Neural cell (in vitro differentiated cells): ENCODE results near the gene VPS72. TPM values are rescaled to one million over a fixed set of nuclear protein-coding genes. Genes with fewer than 3 reads are reported as not detected.
"Not testable (repeated sequence)": the region's sequence is repeated elsewhere in the genome, so short reads cannot be mapped to it uniquely, and the experiment has no call there.

Experiments
- H2AFZ ChIP-seq: fragments of 200-600, 300-800 bp; sonication (generic), shearing (Covaris generic); 2 replicates; pipeline ENCODE4 v1.6.0; 2014; ENCODE audit warnings: low read depth, mild to moderate bottlenecking, antibody characterized with exemption, low read length, moderate library complexity
- H3F3A ChIP-seq: fragments of 200-600 bp; shearing (Covaris generic); 2 replicates; pipeline ENCODE4 v1.6.1; 2016; ENCODE audit warnings: mild to moderate bottlenecking, moderate library complexity, mixed read lengths, antibody characterized with exemption, low read length; ENCODE audit not compliant: insufficient read depth, poor library complexity, severe bottlenecking
- H3K27ac ChIP-seq: fragments of 200-600, 300-800 bp; sonication (generic), shearing (Covaris generic); 2 replicates; pipeline ENCODE4 v1.5.1; 2014; ENCODE audit warnings: mild to moderate bottlenecking, low read length, moderate library complexity
- H3K27me3 ChIP-seq: fragments of 300-800, 200-600 bp; sonication (generic), shearing (Covaris generic); 2 replicates; pipeline ENCODE4 v1.6.0; 2014; ENCODE audit warnings: mild to moderate bottlenecking, low read depth, low read length, moderate library complexity; ENCODE audit not compliant: insufficient read depth
- H3K36me3 ChIP-seq: fragments of 300-800, 200-600 bp; sonication (generic), shearing (Covaris generic); 2 replicates; pipeline ENCODE4 v1.5.1; 2014; ENCODE audit warnings: mild to moderate bottlenecking, antibody characterized with exemption, low read length, moderate library complexity; ENCODE audit not compliant: insufficient read depth
- H3K4me2 ChIP-seq: fragments of 300-800, 200-600 bp; sonication (generic), shearing (Covaris generic); 2 replicates; pipeline ENCODE4 v1.6.0; 2014; ENCODE audit warnings: mild to moderate bottlenecking, low read length
- H3K4me3 ChIP-seq: fragments of 300-800, 200-600 bp; sonication (generic), shearing (Covaris generic); 2 replicates; pipeline ENCODE4 v1.5.1; 2014; ENCODE audit warnings: mild to moderate bottlenecking, low read length, moderate library complexity
- H3K79me2 ChIP-seq: fragments of 200-600 bp; shearing (Covaris generic); replicated peaks from 2 replicates; pipeline ENCODE4 v1.6.0; 2014; ENCODE audit warnings: mild to moderate bottlenecking, low read length, moderate library complexity; ENCODE audit not compliant: insufficient read depth
- H3K9ac ChIP-seq: fragments of 300-800, 200-600 bp; sonication (generic), shearing (Covaris generic); 2 replicates; pipeline ENCODE4 v1.6.1; 2016; ENCODE audit warnings: mild to moderate bottlenecking, low read length, mixed read lengths
- H3K9me2 ChIP-seq: fragments of 200-600 bp; shearing (Covaris generic); 2 replicates; pipeline ENCODE4 v1.6.1; 2016; ENCODE audit warnings: mild to moderate bottlenecking, low read length, mixed read lengths; ENCODE audit not compliant: insufficient read depth
- H3K9me3 ChIP-seq: fragments of 200-600, 300-800 bp; sonication (generic), shearing (Covaris generic); 2 replicates; pipeline ENCODE4 v1.6.1; 2016; ENCODE audit warnings: mild to moderate bottlenecking, mixed run types, low read length, moderate library complexity, mixed read lengths
- H4K20me1 ChIP-seq: fragments of 200-600 bp; shearing (Covaris generic); 2 replicates; pipeline ENCODE4 v1.6.1; 2016; ENCODE audit warnings: mild to moderate bottlenecking, mixed run types; ENCODE audit not compliant: insufficient read depth
- EP300 ChIP-seq: fragments of 450-650 bp; conservative IDR thresholded peaks from 2 replicates; pipeline ENCODE4 v1.6.1; 2014; ENCODE audit warnings: antibody characterized with exemption, mild to moderate bottlenecking, moderate library complexity; ENCODE audit not compliant: poor library complexity, severe bottlenecking
- EZH2 ChIP-seq: fragments of 200-600, 300-800 bp; shearing (Covaris generic), sonication (generic); IDR thresholded peaks from 2 replicates; pipeline ENCODE4 v1.6.1; 2014; ENCODE audit warnings: antibody characterized with exemption, low read length, borderline replicate concordance, mild to moderate bottlenecking; ENCODE audit not compliant: insufficient read depth, poor library complexity, severe bottlenecking
- MXI1 ChIP-seq: fragments of 450-650 bp; conservative IDR thresholded peaks from 2 replicates; pipeline ENCODE4 v1.6.1; 2014; ENCODE audit warnings: antibody characterized with exemption, mild to moderate bottlenecking; ENCODE audit not compliant: poor library complexity, severe bottlenecking
- POLR2AphosphoS5 ChIP-seq: IDR thresholded peaks from 2 replicates; pipeline ENCODE4 v1.6.1; 2012
- RAD21 ChIP-seq: fragments of 450-650 bp; conservative IDR thresholded peaks from 2 replicates; pipeline ENCODE4 v1.6.1; 2014; ENCODE audit warnings: antibody characterized with exemption, mild to moderate bottlenecking, moderate library complexity
- REST ChIP-seq: IDR thresholded peaks from 2 replicates; pipeline ENCODE4 v1.6.1; 2012; ENCODE audit warnings: borderline replicate concordance
- SMC3 ChIP-seq: fragments of 450-650 bp; conservative IDR thresholded peaks from 2 replicates; pipeline ENCODE4 v1.6.1; 2014; ENCODE audit warnings: antibody characterized with exemption, mild to moderate bottlenecking, moderate library complexity; ENCODE audit not compliant: poor library complexity
- TAF1 ChIP-seq: IDR thresholded peaks from 2 replicates; pipeline ENCODE4 v1.6.1; 2012; ENCODE audit warnings: low read depth
- polyA plus RNA-seq: library from polyadenylated mRNA; depleted of rRNA; stranded (reverse); fragments of >200 nt; gene quantifications from 2 replicates; pipeline ENCODE4 v1.2.3, GENCODE V29; 2014
- TF ChIP-seq, protein P1 (sequence below): fragments of 450-650 bp; IDR thresholded peaks from 2 replicates; pipeline ENCODE4 v1.5.1; 2014; ENCODE audit warnings: antibody characterized with exemption, mild to moderate bottlenecking, moderate library complexity; ENCODE audit not compliant: poor library complexity, severe bottlenecking

VPS72 gene
- polyA plus RNA-seq, 1 donor from 2014 or later = 232 TPM

DNA sequence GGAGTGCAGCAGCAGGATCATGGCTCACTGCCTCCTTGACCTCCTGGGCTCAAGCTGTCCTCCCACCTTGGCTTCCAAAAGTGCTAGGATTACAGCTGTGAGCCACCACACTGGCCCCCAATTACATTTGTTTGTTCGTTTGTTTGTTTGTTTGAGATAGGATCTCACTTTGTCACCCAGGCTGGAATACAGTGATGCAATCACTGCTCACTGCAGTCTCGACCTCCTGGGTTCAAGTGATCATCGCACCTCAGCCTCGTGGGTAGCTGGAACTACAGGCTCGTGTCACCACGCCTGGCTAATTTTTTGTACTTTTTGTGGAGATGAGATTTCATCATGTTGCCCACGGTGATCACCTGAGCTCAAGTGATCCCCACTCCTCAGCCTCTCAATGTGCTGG, 2.0 kb upstream of the VPS72 start:
- Histone ChIP-seq H3K27ac (no peak overlapping the region), H2AFZ (no peak overlapping the region), H3K9me3 (no peaks in the 10 kb centered on the region), H3F3A (no peaks in the 10 kb centered on the region), H3K9me2 (no peaks in the 10 kb centered on the region), H3K36me3 (no peaks in the 10 kb centered on the region), H3K4me2 (no peak overlapping the region), H3K4me3 (no peak overlapping the region), H4K20me1 (no peaks in the 10 kb centered on the region), H3K79me2 (peaks cover 25% of the 10 kb centered on the region), H3K9ac (no peak overlapping the region), H3K27me3 (peaks cover 5% of the 10 kb centered on the region)
- no peak for TF ChIP-seq EZH2
- no peak for TF ChIP-seq RAD21

- H3K27me3 ChIP-seq, H3K9me3 ChIP-seq, H3K9me2 ChIP-seq, H3K27ac ChIP-seq, H3F3A ChIP-seq, H4K20me1 ChIP-seq, H2AFZ ChIP-seq, H3K36me3 ChIP-seq: not testable (repeated sequence)
- Histone ChIP-seq H3K79me2 (peaks cover 28% of the 10 kb centered on the region), H3K4me3 (peak overlapping the region; percentile 70), H3K4me2 (peak overlapping the region; percentile 83), H3K9ac (peak overlapping the region; percentile 87)
Observed at GRCh38 chr1:151188667-151189066, 1.3 kb downstream of the VPS72 start.

DNA sequence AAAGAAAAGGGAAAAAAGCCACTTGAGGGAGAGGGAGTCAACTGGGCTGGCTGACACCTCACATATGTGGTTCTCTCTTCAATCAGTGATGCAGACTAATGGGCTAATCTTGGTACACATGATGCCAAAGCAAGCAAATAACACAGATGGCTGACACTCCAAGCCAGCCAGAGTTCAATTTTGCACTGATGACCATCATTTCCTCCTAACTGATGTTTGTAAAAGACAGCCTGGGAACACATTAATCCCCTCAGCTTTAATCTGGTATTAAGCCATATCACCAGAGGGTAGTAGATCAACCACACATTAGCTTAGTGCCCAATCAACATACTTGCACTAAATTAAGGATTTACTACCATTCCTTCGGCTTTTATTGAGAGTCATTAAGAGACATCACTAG, 2.8 kb downstream of the VPS72 start:
- Histone ChIP-seq H3F3A (no peaks in the 10 kb centered on the region), H3K36me3 (no peaks in the 10 kb centered on the region), H4K20me1 (no peaks in the 10 kb centered on the region), H3K4me2 (no peak overlapping the region), H2AFZ (no peak overlapping the region), H3K27ac (no peak overlapping the region), H3K9me2 (no peaks in the 10 kb centered on the region), H3K27me3 (no peaks in the 10 kb centered on the region), H3K9ac (no peak overlapping the region), H3K9me3 (no peaks in the 10 kb centered on the region), H3K79me2 (peaks cover 28% of the 10 kb centered on the region), H3K4me3 (no peak overlapping the region)
- TF ChIP-seq MXI1 (no peak), EP300 (no peak), RAD21 (no peak), REST (no peak), EZH2 (no peak), SMC3 (no peak), TAF1 (no peak), POLR2AphosphoS5 (no peak)
- TF ChIP-seq, protein P1, sequence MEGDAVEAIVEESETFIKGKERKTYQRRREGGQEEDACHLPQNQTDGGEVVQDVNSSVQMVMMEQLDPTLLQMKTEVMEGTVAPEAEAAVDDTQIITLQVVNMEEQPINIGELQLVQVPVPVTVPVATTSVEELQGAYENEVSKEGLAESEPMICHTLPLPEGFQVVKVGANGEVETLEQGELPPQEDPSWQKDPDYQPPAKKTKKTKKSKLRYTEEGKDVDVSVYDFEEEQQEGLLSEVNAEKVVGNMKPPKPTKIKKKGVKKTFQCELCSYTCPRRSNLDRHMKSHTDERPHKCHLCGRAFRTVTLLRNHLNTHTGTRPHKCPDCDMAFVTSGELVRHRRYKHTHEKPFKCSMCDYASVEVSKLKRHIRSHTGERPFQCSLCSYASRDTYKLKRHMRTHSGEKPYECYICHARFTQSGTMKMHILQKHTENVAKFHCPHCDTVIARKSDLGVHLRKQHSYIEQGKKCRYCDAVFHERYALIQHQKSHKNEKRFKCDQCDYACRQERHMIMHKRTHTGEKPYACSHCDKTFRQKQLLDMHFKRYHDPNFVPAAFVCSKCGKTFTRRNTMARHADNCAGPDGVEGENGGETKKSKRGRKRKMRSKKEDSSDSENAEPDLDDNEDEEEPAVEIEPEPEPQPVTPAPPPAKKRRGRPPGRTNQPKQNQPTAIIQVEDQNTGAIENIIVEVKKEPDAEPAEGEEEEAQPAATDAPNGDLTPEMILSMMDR = no peak
